Right hindlimb (tissue), 1 donor: ENCODE results near the gene OPRL1.
A peak's percentile ranks its signal among the peaks of the same experiment; 100 is the strongest.
"Not testable (repeated sequence)": the region's sequence is repeated elsewhere in the genome, so short reads cannot be mapped to it uniquely, and the experiment has no call there.

ENCODE experiments used
- DNase-seq: peaks from one replicate; pipeline ENCODE4 v3.0.0-alpha.2; 2018

Gene OPRL1

DNA sequence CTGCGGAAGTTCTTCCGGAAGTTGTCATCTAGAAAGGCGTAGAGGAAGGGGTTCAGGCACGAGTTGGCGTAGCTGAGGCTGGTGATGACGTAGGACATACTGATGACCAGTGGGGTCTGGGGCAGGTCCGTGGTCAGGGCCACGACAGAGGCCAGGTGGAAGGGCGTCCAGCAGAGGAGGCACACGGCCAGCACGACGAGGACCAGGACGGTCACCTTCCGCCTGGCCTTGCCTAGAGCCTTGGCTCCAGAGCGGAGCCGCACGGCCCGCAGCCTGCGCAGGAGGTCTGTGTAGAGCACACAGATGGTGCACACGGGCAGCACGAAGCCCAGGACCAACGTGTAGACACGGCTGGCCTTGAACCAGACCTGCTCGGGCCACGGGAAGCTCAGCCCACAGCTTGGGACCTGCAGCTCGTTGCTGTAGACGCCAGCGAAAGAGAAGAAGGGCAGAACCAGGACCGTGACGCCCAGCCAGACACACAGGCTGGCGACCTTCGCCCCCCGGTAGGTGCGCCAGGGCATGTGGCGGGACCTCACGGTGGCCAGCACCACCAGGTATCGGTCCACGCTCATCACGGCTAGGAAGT lies 26.1 kb downstream of the OPRL1 start:
- peak; percentile 12 for DNase-seq

DNA sequence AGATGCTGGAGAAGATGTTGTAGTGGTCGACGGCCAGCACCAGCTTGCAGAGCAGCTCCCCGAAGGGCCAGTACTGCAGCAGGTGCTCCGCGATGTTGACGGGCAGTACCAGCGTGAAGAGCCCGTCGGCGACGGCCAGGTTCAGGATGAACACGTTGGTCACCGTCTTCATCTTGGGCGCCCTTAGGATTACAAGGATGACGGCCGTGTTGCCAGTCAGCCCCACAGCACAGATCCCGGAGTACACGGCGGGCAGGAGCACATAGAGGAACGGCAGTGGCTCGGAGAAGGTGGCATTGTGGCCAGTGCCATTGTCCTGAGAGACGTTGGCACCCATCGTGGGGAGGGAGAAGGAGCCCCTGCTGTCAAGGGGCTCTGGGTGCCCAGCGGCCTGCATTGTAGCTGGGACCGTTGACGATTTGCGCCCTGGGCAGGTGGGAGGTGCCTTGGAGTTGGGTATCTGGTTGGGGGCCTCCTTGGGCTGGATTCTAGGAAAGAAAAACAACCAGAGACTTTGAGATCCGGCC lies 26.6 kb downstream of the OPRL1 start:
- DNase-seq = peak; percentile 7

DNA sequence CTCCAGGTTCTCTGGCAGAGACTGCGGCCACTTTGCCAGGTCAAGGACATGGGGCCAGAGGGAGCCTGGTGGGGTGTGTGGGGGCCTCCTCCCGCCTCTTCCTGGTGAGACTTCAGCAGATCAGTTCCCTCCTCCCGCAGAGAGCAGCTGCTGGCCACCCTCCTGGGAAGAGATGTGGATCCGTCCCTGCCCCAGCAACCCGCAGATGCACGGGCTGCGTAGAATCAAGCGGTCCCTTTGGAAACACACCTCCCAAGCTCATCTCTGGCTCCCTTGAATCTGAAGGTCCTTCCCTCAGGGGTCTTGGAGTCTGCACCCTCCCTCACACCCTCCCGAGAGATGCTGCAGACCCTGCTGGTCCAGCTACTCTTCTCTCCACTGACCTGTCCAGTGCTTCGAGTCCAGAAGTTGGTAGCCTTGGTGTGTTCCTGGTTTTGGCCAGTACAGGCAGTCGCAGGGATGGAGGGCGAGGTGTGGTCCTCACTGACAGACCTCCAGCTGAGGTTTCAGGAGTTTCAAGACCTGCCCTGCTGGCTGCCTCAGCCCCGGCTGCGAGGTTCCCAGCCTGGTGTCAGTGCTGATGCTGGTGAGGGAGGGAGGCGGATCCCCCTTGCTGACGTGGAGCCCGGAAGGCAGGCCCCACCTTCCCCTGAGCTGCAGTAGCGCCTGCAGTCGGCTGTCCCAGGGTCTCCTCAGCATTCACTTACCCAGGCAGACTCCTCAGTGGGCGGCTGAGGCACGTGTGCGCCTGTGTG lies 27.3 kb downstream of the OPRL1 start, which contains the start of gene NPBWR2:
Gene NPBWR2, minus strand, starts transcription at position 585 of the 755 bp plus-strand sequence. CDS start 734 bp downstream, outside the sequence.
- peak; percentile 33 for DNase-seq

DNA sequence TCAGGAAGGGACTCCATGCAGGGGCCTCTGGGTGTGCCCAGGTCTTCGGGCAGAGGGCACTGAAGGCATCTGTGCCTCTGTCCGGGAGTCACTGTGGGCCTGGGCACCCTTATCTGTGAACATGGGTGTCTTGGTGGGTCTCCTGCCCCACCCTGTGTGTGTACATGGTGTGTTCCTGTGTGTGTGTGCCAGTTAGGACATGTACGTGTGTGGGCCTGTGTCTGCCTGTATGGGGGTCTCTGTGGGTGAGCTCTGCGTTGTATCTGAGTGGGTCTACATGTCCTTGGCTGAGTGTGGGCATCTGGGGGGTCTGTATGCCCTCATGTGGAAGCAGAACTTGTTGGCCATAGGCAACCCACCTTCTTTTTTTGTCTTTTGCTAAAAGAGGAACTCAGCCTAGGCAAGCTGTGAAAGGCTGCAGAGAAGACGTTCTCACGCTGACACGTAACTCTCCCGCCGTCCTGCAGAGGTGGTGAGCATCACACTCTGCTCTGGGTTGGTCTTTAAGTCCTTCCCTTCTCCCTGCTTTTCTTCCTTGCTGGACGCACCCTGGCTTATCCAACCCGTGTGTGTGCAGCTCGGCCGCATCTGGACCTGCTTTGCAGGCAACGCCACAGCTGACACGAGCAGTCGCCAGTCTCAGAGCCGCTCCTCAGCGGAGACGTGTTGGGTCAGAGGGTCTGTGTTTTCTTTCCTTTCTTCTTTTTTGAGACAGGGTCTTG lies 28.0 kb downstream of the OPRL1 start:
- DNase-seq = peak; percentile 30

DNA sequence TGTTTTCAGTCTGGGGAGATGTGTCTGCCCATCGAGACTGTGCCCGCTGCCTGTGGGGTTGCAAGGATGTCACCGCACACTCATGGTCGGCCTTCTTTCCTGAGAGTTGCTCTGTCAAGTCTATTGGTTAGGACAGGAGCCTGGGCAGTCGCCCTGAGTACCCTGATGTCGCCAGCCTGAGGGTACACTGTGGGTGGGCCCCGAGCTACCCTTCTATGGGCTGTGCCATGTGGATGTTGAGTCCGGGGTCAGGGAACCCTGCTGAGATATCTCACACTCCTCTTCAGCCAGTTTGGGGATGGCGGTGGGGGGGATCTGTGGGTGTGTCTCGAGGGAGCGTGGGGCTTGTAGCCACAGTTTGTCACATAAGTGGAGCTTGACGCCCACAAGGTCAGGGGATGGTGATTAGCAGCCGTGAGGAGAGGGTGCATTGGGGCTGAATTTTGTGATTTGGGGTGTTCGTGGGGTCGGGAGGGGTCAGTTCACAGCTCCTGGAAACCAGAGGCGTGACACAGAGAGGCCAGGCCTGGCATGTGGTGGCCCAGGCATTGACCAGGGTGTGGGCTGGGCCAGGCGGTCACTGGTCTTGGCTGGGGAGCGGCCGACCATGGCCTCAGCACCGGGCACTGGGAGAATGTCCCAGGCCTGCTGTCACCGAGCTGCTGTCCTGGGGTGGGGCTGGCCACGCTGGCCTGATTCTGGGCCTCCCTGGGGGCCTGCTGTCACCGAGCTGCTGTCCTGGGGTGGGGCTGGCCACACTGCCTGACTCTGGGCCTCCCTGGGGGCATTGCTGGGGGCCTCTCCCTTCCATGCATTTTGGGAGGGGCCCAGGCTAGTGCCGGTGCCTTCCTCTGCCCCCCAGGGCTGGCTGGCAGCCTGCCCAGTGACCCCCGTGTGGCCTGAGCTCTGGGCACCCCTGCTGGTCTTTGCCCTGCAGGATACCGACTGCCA lies 29.1 kb downstream of the OPRL1 start:
- DNase-seq = peak; percentile 33

DNA sequence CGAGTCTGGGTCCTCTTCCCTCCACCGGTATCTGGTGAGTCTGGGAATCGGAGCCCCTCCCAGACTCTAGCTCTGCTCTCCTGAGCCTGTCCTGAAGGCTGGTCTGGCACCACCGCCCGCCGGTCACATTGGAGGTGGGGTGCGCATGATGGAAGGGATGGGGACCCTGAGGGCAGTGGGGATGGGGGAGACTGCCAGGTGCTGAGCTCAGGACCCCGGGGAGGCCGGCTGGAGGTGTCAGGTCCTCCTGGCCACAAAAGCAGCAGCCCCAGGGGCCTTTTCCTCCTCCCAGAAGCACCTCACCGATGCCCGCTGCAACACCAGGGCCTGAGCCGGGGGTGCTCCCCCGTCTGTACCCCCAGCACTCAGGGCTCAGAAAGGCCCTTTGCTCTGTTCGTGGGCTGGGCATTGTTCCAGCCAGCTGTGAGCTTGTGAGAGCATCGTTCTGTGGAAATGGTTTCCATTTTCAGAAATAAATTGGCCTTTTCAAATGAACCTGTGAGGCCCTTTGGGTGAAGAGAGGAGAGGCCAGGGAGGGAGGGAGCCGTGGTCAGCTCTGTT lies 30.0 kb downstream of the OPRL1 start:
- DNase-seq = peak; percentile 27

DNA sequence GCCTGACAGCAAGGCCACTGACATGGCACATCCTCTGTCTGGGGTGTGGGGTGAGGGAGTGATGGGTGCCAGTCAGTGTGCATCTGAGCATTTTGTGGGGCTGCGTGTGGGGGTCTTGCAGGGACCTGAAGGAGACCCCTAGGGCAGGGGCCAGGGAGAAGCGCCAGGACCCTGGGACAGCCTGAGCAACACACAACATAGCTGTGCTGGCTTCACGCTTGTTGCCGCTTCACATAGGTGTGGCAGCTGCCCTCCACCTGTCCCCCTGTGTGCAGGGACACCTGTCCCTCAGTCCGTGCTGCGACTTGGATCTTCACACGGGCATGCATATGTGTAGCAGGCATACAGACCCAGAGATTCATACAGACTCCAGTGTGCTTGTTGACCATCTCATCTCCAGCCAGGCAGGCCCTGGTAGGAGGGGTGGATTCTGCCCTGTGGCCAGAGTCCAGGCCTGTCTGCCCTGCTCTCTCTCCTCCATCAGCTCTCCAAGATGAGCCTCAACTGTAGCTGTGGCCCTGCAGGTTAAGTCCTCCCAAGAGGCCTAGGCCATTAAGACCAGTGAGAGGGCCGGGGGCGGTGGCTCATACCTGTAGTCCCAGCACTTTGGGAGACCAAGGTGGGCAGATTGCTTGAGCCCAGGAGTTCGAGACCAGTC lies 30.7 kb downstream of the OPRL1 start:
- peak; percentile 12 for DNase-seq

DNA sequence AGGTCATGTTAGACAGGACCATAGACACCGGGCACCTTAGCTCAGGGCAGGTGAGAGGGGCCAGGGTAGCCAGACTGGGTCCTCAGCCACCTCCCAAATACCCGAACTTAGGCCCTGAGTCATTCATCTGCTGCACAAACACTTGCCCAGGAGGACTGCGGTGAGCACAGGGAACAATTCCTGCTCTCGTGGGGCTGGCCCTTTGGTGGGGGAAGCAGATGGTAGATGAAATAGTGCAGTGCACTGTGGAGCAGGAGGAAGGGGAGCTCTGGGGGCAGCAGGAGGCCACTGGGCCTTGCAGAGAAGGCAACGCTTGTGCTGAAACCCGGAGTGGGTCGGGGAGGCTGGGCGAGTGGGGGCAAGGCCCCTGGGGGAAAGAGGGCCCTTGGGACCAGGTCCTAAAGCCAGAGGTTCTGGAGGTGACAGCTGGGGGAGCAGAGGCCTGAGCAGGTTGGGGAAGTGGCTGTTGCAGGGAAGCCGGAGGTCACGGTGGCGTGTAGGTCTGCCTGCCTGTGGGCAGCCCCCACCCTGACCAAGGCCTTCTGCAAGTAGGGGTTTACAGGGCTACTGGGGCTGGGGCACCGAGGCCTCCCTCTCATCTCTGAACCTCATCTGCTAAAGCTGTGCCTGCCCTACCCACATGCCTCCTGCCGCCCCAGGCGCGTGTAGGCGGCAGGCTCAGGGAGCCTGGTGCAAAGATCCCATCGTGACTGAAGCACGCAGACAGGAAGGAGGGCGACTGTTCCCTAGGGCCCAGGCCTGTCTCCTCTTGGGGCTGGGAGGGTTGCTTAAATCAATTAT lies 32.2 kb downstream of the OPRL1 start:
- peak; percentile 17 for DNase-seq

DNA sequence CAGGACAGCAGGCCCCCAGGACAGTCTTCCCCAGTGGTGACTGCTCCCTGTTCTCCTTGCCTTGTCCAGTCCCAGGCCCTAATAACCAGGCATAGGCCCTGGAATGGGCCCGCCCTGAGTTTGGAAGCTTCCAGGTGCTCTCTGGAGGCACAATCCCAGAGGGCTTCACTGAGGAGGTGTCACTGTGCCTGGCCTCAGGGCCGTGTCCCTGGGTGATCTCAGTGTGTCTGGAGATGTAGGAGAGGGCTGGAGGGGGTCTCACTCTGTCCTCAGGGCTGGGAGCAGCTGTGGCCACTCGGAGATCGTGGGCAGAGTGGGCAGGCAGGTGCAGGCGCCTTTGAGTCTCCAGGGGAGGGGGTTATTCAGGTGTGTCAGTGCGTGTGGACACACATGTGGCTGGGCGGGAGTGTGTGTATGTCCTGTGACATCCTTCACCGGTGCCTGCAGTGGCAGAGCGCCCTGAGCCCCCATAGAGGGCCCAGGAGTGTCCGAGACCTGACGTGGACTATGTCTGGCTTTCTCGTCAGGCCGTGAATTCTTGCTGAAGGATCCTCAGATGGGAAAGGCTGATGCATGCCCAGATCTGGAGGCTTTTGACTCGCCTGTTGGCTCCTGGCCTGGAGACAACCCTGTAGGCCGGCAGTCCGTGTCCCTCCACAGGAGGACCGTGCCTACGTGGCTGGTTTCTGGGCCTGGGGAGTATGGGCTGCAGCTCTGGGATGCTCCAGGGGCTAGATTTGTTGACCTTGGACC lies 33.0 kb downstream of the OPRL1 start:
- peak; percentile 21 for DNase-seq

DNA sequence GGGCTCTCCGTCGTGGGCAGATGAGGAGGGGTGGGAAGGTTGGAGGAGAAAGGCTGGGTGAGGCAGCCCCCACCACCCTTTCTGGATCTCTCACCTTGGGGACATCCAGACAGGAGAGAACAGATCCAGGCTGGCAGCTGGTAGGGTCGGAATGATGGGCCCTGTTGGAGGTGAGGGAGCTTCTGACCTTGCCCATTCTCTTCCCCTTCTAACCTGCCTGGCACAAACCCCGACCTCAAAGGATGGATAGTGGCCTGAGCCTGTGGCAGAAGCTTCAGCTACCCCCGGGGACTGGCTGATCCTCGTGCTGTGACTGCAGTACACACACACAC lies 33.5 kb downstream of the OPRL1 start:
- DNase-seq = no peak

DNA sequence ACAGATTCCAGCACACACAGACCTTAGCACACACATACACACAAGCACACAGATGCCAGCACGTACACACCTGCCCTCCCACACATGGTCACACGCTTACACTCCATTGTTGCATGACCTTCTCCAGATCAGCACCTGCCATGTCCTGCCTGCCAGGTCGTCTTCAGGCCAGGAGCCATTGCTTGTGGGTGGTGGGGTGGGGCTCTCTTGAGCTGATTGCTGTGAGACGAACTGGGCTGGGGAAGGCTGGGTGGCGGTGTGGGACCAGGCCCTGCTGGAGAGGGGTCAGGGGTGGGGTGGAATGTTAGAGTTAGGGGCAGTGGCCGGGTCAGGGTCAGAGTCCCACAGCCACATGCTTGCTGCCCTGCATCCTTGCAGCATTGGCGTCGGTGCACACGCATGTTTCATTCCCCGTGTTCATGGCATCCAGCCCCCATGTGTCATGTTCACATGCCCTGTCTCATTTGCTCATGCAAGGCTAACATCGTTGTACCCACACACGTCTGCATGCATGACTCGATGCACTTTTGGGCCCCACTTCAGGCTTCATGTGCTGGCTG lies 34.0 kb downstream of the OPRL1 start:
- peak; percentile 9 for DNase-seq

DNA sequence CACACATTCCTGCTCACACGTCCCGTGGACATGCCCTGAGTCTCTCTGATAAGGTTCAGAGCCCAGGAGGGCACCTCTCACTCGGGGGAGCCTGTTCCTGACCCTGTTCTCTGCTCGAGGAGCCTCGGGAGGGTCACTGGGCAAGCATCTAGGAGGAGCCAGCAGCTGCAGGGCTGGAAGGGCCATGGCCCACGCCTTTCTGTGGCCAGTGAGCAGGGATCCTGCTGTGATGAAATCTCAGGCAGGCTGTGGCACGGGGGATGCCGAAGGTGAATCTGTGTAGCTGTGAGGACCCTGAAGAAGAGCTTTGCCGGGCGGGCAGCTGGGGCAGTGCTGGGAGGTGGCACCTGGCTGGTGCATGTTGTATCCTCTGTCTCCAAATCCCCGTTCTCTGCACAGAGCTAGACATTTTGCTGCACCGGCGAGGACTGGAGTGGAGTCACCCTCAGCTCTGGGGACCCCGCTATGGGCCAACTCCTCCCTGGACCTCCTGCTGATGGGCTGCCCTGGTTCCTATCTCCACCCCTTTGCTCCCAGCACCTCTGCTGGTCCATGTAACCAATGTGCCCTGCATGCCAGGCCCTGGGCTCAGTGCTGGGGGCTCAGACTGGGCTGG lies 34.6 kb downstream of the OPRL1 start:
- peak; percentile 6 for DNase-seq

DNA sequence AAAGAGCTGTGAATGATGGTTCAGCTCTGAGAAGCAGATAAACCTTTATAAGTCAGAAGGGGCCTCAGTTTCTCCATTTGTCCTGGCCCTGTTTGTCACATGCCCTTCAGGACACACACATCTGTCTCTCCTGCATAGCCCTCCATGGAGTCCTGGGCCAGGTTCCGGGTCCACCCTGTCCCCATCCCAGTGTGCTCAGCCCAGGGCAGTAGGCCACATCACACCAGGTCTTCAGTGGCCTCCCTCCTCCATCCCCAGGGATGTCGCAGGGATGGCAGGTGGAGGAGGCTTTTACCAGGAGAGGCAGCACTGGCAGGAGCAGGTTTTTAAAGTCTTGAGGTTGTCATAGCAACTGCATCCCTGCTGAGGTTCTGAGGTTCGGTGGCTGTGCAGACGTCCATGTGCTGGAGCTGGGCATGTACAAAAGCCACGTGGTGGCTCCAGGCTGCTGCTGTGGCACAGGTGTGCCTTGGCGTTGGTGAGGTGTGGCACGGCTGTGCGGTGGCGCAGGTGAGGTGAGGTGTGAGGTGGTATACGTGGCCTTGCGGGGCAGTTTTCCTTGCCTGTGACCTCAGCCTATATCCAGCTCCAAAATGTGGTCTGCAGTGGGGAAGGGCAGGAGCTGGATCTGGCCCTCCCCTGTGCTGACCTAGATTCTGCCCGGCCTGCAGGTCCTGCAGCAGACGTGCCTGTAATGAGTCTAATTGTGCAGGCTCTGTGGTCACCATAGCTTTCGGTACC lies 35.5 kb downstream of the OPRL1 start:
- DNase-seq = peak; percentile 12

DNA sequence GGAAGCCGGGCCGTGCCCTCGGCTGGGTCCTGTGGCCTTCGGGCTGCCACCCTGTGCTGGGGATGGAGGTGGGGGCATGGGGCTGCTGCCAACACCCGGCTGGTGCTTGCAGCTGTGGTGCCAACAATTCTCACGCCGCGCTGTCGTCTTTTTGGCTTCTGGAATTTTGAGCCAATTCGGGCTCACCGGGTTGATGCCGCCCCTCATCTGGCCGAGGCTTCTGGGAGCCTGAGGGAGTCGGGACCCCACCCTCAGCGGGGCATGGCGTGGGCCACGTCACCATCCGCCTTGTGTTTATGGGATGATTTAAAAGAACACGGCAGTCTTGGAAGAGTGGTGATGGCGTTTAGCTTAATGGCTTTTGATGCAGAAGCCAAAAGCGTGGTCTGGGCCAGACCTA lies 36.1 kb downstream of the OPRL1 start:
- DNase-seq = peak; percentile 18

DNA sequence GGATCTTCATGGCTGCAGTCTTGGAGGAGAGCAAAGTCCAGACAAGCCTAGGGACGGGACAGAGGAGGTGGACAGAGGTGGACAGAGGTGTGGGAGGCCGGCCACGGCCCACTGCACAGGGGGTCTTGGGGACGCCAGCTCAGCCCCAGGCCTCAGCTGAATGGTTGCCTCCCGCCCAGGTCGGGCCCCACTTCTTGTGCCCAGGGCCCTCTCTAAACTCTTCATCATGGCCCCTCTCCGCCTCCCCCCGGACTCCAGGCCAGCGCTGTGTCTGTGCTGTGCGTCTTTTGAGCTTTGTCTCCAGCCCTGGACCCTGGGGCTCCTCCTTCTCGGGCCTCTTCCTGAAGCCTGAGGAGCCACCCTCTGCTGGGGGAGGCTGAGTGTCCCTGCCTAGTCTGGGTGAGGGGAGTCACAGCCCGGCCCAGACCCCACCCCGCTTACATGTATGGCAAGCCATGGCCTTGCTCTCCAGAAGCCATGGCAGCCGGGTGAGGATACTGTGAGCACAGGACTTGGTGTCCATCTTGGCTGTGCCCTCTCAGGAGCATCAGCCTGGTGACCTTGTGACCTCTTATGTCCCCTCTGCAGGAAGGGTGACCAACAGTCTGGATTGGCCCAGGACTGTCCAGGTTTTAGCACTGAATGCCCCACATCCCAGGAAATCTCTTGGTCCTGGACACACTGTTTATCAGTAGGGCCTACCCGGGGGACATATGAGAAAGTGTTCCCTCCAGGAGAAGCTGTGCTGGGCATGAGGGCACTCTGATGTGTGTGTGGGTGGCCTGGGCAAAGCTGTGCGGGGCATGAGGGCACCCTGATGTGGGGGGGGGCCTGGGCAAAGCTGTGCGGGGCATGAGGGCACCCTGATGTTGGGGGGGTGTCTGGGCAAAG lies 36.9 kb downstream of the OPRL1 start:
- DNase-seq = peak; percentile 10

DNA sequence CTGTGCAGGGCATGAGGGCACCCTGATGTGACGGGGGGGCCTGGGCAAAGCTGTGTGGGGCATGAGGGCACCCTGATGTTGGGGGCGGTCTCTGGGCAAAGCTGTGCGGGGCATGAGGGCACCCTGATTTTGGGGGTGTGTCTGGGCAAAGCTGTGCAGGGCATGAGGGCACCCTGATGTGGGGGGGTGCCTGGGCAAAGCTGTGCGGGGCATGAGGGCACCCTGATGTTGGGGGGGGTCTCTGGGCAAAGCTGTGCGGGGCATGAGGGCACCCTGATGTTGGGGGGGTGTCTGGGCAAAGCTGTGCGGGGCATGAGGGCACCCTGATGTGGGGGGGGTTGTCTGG lies 37.5 kb downstream of the OPRL1 start:
- DNase-seq = not testable (repeated sequence)

DNA sequence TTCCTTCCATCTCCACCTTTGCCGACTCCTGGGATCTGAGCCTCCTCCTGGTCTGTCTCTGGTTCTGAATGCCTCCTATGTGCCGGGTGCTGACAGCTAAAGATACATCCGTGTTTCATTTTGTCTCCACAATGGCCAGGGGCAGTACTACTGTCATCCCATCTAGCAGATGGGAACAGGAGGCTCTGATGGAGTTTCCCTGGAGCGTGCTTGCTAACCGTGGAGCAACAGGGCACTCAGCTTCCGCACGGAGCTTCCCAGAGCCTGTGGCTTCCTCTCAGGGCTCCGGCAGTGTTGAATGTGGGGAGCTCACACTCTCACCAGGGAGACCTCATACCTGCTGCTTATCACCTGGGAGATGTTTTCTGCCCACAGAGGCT lies 39.4 kb downstream of the OPRL1 start:
- DNase-seq = no peak
